ENCODE measurements around the gene EPHA4. TPM values are rescaled to one million over a fixed set of nuclear protein-coding genes. Genes with fewer than 3 reads are reported as not detected.

EPHA4 gene
- polyA plus RNA-seq, 1 donor (not counting 4 experiments of a cell fraction or from before 2014, with no cell fraction given) = 9.0 TPM

GRCh38 chr2:221415789-221416188 lies 156.3 kb downstream of the EPHA4 start:
- Histone ChIP-seq H3K9me3 (ENCODE audit: control insufficient read depth, low read depth, low read length) (no peaks in the 10 kb centered on the region), H3K79me2 (ENCODE audit: control insufficient read depth, insufficient read depth, low read length) (no peaks in the 10 kb centered on the region), H3K27me3 (ENCODE audit: control insufficient read depth, extremely low read depth, insufficient read depth, low read length) (no peaks in the 10 kb centered on the region), H2AFZ (ENCODE audit: control insufficient read depth, low read length) (no peak overlapping the region), H3K4me3 (ENCODE audit: control insufficient read depth in 2 of 3, extremely low read depth in 1 of 3, insufficient read depth in 2 of 3, low read depth in 1 of 3, low read length in 3 of 3) (no peak overlapping the region), H3K27ac (ENCODE audit: control insufficient read depth, insufficient read depth, low read length) (no peak overlapping the region), H3K4me1 (ENCODE audit: control insufficient read depth, extremely low read depth, insufficient read depth, low read length) (no peaks in the 10 kb centered on the region), H3K9me1 (ENCODE audit: control insufficient read depth, extremely low read depth, insufficient read depth, low read length) (no peaks in the 10 kb centered on the region), H3K36me3 (ENCODE audit: control insufficient read depth in 2 of 2, extremely low read depth in 1 of 2, insufficient read depth in 2 of 2, low read length in 2 of 2) (no peaks in the 10 kb centered on the region), H3K4me2 (ENCODE audit: control insufficient read depth, extremely low read depth, insufficient read depth, low read depth, low read length) (no peak overlapping the region), H4K20me1 (ENCODE audit: control insufficient read depth, extremely low read depth, insufficient read depth, low read length) (no peaks in the 10 kb centered on the region), H3K9ac (ENCODE audit: control insufficient read depth, extremely low read depth, insufficient read depth, low read length) (no peak overlapping the region)
- dilution Hi-C loops (cut with MboI; ENCODE audit: extremely low pct_ligation_motif_present, low sequenced_read_pairs) = no loop called here
- FAIRE-seq = no peak
- no peak for DNase-seq (ENCODE audit: low read depth, low spot score)
- TF ChIP-seq, protein P1, sequence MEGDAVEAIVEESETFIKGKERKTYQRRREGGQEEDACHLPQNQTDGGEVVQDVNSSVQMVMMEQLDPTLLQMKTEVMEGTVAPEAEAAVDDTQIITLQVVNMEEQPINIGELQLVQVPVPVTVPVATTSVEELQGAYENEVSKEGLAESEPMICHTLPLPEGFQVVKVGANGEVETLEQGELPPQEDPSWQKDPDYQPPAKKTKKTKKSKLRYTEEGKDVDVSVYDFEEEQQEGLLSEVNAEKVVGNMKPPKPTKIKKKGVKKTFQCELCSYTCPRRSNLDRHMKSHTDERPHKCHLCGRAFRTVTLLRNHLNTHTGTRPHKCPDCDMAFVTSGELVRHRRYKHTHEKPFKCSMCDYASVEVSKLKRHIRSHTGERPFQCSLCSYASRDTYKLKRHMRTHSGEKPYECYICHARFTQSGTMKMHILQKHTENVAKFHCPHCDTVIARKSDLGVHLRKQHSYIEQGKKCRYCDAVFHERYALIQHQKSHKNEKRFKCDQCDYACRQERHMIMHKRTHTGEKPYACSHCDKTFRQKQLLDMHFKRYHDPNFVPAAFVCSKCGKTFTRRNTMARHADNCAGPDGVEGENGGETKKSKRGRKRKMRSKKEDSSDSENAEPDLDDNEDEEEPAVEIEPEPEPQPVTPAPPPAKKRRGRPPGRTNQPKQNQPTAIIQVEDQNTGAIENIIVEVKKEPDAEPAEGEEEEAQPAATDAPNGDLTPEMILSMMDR (optimal IDR thresholded peaks at IDR 0.05 in 1 of 3, IDR thresholded peaks at IDR 0.05 in 1 of 3, conservative IDR thresholded peaks at IDR 0.05 in 1 of 3; ENCODE audit: extremely low read depth in 1 of 3, insufficient read depth in 2 of 3, low read length in 3 of 3) = no peak
- no peak for TF ChIP-seq EZH2 (IDR thresholded peaks at IDR 0.05; ENCODE audit: low read length)

DNA sequence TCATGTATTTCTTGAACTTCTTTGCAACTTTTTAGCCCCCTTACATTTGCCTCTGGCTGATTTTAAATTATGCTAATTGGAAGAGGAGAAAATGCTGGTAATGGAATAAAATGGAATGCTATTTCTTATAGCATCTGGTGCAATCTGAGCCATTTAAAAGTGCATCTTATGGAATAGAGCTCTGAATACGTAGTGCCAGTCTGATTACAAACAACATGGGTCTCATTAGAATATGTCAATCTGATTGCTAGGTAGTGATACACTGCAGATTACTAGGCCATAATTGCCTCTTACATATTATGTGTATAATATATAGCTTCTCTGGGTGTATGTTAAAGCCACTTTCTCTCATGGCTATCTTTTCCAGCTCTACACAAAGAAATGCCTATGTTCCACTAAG lies 159.1 kb downstream of the EPHA4 start:
- H3K4me2 ChIP-seq (ENCODE audit: control insufficient read depth, extremely low read depth, insufficient read depth, low read depth, low read length) = no peak overlapping the region
- dilution Hi-C loops (cut with MboI; ENCODE audit: extremely low pct_ligation_motif_present, low sequenced_read_pairs) = no loop called here
- FAIRE-seq (no peak), DNase-seq (ENCODE audit: low read depth, low spot score) (no peak)
- no peak for TF ChIP-seq EZH2 (IDR thresholded peaks at IDR 0.05; ENCODE audit: low read length)
- TF ChIP-seq, protein P1 (optimal IDR thresholded peaks at IDR 0.05 in 1 of 3, IDR thresholded peaks at IDR 0.05 in 1 of 3, conservative IDR thresholded peaks at IDR 0.05 in 1 of 3; ENCODE audit: extremely low read depth in 1 of 3, insufficient read depth in 2 of 3, low read length in 3 of 3) = no peak
- no peaks in the 10 kb centered on the region for H3K27me3 ChIP-seq (ENCODE audit: control insufficient read depth, extremely low read depth, insufficient read depth, low read length)
- no peak overlapping the region for H3K27ac ChIP-seq (ENCODE audit: control insufficient read depth, insufficient read depth, low read length)
- no peak overlapping the region for H2AFZ ChIP-seq (ENCODE audit: control insufficient read depth, low read length)
- H4K20me1 ChIP-seq (ENCODE audit: control insufficient read depth, extremely low read depth, insufficient read depth, low read length) = no peaks in the 10 kb centered on the region
- no peaks in the 10 kb centered on the region for H3K79me2 ChIP-seq (ENCODE audit: control insufficient read depth, insufficient read depth, low read length)
- H3K9ac ChIP-seq (ENCODE audit: control insufficient read depth, extremely low read depth, insufficient read depth, low read length) = no peak overlapping the region
- no peaks in the 10 kb centered on the region for H3K36me3 ChIP-seq (ENCODE audit: control insufficient read depth in 2 of 2, extremely low read depth in 1 of 2, insufficient read depth in 2 of 2, low read length in 2 of 2)
- no peak overlapping the region for H3K4me3 ChIP-seq (ENCODE audit: control insufficient read depth in 2 of 3, extremely low read depth in 1 of 3, insufficient read depth in 2 of 3, low read depth in 1 of 3, low read length in 3 of 3)
- no peaks in the 10 kb centered on the region for H3K4me1 ChIP-seq (ENCODE audit: control insufficient read depth, extremely low read depth, insufficient read depth, low read length)
- no peaks in the 10 kb centered on the region for H3K9me1 ChIP-seq (ENCODE audit: control insufficient read depth, extremely low read depth, insufficient read depth, low read length)
- H3K9me3 ChIP-seq (ENCODE audit: control insufficient read depth, low read depth, low read length) = no peaks in the 10 kb centered on the region

All from keratinocyte (primary cell).